ENCODE measurements around the gene SSBP2.

The SSBP2 gene

DNA sequence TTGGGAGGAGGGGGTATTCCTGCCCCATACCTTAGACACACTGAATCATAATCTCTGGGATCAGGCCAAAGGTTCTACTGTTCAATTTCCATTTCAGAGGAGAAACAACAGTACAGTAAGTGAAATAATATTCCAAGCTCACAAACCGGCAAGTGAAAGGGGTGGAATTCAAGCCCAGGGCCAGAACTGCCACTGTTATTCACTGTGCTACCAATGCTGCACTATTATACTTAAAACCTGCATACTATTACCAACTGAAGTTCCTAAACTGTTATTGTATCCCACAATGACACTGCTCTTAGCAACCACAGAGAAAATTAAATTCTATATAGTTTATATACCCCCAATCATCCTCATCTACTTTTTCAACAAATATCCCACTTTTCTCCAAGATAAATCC, 24.6 kb downstream of the SSBP2 start:
- TF ChIP-seq, protein P1, sequence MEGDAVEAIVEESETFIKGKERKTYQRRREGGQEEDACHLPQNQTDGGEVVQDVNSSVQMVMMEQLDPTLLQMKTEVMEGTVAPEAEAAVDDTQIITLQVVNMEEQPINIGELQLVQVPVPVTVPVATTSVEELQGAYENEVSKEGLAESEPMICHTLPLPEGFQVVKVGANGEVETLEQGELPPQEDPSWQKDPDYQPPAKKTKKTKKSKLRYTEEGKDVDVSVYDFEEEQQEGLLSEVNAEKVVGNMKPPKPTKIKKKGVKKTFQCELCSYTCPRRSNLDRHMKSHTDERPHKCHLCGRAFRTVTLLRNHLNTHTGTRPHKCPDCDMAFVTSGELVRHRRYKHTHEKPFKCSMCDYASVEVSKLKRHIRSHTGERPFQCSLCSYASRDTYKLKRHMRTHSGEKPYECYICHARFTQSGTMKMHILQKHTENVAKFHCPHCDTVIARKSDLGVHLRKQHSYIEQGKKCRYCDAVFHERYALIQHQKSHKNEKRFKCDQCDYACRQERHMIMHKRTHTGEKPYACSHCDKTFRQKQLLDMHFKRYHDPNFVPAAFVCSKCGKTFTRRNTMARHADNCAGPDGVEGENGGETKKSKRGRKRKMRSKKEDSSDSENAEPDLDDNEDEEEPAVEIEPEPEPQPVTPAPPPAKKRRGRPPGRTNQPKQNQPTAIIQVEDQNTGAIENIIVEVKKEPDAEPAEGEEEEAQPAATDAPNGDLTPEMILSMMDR (IDR thresholded peaks at IDR 0.05; ENCODE audit: insufficient read depth, low read depth, low read length, missing control alignments) = no peak
- DNase-seq (ENCODE audit: low read depth) = no peak

DNA sequence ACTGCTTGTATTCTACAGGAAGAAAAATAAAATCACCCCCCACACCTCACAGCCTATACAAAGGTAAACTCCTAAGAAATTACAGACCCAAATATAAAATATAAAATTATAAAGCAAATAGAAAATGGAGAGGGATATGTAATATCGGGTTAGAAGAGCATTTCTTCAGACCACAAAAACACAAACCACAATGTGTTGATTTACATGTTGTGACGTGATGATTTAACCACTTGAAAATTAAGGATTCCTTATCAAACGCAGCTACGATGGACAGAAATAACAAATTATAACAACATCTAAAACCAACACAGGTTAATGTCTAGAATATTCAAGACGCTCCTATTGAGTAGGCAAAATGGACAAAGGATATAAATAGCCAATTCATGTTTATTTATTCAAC, 26.3 kb downstream of the SSBP2 start:
- no peak overlapping the region for H3K4me3 ChIP-seq (ENCODE audit: low read length)
- no peak for DNase-seq (ENCODE audit: low read depth)
- TF ChIP-seq, protein P1 (IDR thresholded peaks at IDR 0.05; ENCODE audit: insufficient read depth, low read depth, low read length, missing control alignments) = no peak

More for the DNA sequence above, 24.6 kb downstream of the SSBP2 start:
- H3K4me3 ChIP-seq (ENCODE audit: low read length) = no peak overlapping the region

DNA sequence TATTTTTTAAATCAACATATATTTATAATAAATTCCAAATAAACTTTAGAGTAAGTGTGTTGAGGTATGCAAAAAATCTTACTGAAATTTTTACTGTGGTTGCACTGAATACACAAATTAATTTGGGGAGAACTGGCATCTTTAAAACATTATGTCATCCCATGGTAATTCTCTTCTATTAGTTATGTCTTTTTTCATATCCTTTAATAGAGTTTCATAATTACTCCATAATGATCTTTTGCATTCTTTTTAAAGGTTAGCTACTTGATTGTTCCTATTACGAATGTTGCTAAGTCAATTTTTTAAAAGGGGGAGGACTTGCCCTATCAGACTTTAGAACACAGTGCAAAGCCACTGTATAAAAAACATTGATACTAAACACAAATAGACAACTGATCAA, 26.8 kb downstream of the SSBP2 start:
- no peak overlapping the region for H3K4me3 ChIP-seq (ENCODE audit: low read length)
- TF ChIP-seq, protein P1 (IDR thresholded peaks at IDR 0.05; ENCODE audit: insufficient read depth, low read depth, low read length, missing control alignments) = no peak
- no peak for DNase-seq (ENCODE audit: low read depth)

DNA sequence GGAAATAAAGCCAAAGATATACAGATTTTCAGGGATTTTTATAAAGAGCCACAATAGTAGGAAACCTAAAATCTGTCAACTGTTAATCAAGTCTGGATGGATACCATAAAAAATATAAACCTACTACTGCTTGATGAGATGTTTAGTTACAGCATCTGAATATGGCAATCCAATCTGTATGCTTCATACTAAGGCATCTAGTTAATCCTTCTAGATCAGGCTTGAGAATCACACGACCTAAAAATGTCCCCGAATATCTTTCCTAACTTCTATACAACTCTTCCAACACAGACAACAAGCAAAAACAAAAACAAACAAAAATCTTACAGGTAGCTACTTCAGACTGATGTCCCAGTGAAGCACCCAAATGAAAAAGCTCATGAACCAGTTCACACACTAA, 29.8 kb downstream of the SSBP2 start:
- TF ChIP-seq, protein P1 (IDR thresholded peaks at IDR 0.05; ENCODE audit: insufficient read depth, low read depth, low read length, missing control alignments) = no peak
- no peak overlapping the region for H3K4me3 ChIP-seq (ENCODE audit: low read length)
- no peak for DNase-seq (ENCODE audit: low read depth)

DNA sequence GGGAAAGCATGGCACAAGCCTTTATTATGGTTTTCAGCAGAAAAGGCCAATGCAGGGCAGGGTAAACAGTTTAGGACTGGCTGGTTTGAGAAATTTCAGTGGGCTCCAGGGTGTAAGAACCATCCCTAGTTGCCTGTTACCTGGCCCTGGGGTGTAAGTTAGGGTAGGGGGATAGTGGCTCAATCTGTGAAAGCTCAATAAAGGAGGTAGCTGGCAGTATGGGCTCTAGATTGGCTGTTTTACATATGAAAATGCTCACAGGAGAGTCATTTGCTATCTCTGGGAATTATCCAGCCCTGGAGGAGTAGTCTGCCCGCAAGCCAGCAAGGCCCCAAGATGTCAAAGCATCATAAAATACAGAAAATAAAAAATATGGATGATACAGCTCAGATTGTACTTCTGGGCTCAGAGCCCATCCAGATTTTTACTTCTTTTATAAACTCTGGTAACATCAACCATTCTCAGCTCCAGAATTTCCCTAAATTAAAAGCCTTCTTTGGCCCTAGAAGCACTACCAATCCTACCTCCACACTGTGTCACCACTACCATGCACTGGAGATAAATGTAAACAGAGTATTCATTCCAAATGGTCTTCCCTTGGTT, 31.1 kb downstream of the SSBP2 start:
- H3K4me3 ChIP-seq (ENCODE audit: low read length) = no peak overlapping the region
- TF ChIP-seq, protein P1 (IDR thresholded peaks at IDR 0.05; ENCODE audit: insufficient read depth, low read depth, low read length, missing control alignments) = no peak
- DNase-seq (ENCODE audit: low read depth) = no peak

DNA sequence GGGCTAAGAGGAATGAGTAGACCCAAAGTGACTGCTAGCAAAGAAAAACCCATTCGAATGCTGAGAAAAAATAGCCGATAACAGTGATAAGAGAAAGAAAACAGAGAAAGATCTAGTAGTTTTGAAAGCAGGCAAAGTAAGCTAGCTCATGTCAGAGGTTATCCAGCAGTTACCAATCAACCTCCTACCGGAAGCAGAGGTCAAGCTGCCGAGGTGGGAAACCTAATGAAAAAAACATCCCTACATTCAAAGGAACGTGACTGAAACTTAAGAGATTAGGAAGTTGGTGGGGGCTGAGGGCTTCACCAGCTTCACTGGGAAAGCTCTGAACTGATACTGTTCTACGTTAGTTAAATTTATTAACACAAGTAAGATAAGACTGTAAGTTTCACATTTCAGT, 32.6 kb downstream of the SSBP2 start:
- TF ChIP-seq, protein P1 (IDR thresholded peaks at IDR 0.05; ENCODE audit: insufficient read depth, low read depth, low read length, missing control alignments) = no peak
- DNase-seq (ENCODE audit: low read depth) = no peak
- H3K4me3 ChIP-seq (ENCODE audit: low read length) = no peak overlapping the region

DNA sequence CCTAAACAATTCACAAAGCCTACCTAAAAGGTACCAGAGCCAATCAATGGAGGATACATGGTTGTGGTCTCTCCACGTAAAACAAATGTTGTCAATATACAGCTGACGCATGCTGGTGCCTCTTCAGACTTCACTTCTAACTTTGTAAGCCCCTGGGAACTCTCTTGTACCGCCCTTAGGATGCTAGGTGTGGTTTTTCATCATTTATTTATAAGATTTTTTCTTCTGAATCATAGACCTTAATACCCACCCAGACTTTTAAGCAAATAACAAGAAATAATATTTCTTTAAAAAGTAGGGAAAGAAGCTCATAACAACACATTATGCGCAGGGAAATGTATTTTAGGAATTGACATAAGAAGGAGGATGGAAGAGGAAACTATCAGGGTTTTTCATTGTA, 33.0 kb downstream of the SSBP2 start:
- no peak for DNase-seq (ENCODE audit: low read depth)
- no peak overlapping the region for H3K4me3 ChIP-seq (ENCODE audit: low read length)
- TF ChIP-seq, protein P1 (IDR thresholded peaks at IDR 0.05; ENCODE audit: insufficient read depth, low read depth, low read length, missing control alignments) = no peak

All from epithelial cell of esophagus (primary cell).